Raji (cell line): ENCODE data around the gene COPS8.

ENCODE experiments used
- POLR2A ChIP-seq: IDR thresholded peaks from 2 replicates; pipeline ENCODE4 v1.6.1; 2011; ENCODE audit warnings: low read depth, low read length, control low read depth; ENCODE audit not compliant: insufficient read depth

COPS8 gene

GRCh38 chr2:237113026-237113795 lies 27.5 kb downstream of the COPS8 start:
- no peak for TF ChIP-seq POLR2A

GRCh38 chr2:237115870-237116269 lies 30.2 kb downstream of the COPS8 start:
- no peak for TF ChIP-seq POLR2A

GRCh38 chr2:237116431-237116830 lies 30.7 kb downstream of the COPS8 start:
- TF ChIP-seq POLR2A = no peak

- TF ChIP-seq POLR2A = no peak
Observed at GRCh38 chr2:237118025-237118424, 32.3 kb downstream of the COPS8 start.

GRCh38 chr2:237118561-237119155 lies 33.0 kb downstream of the COPS8 start:
- no peak for TF ChIP-seq POLR2A

- no peak for TF ChIP-seq POLR2A
Observed at GRCh38 chr2:237120916-237121315, 35.2 kb downstream of the COPS8 start.

GRCh38 chr2:237121321-237121720 lies 35.6 kb downstream of the COPS8 start:
- no peak for TF ChIP-seq POLR2A

GRCh38 chr2:237122214-237122666 lies 36.6 kb downstream of the COPS8 start:
- no peak for TF ChIP-seq POLR2A

- TF ChIP-seq POLR2A = no peak
Observed at GRCh38 chr2:237124820-237125219, 39.1 kb downstream of the COPS8 start.

GRCh38 chr2:237125967-237126366 lies 40.3 kb downstream of the COPS8 start:
- no peak for TF ChIP-seq POLR2A

- TF ChIP-seq POLR2A = no peak
Observed at GRCh38 chr2:237126519-237127174, 41.0 kb downstream of the COPS8 start.

GRCh38 chr2:237128026-237128703 lies 42.5 kb downstream of the COPS8 start:
- no peak for TF ChIP-seq POLR2A

- no peak for TF ChIP-seq POLR2A
Observed at GRCh38 chr2:237128845-237129592, 43.3 kb downstream of the COPS8 start.

- TF ChIP-seq POLR2A = no peak
Observed at GRCh38 chr2:237129625-237130263, 44.1 kb downstream of the COPS8 start.
